ENCODE data around the gene C2orf81.
A peak's percentile ranks its signal among the peaks of the same experiment; 100 is the strongest.
"Not testable (repeated sequence)": the region's sequence is repeated elsewhere in the genome, so short reads cannot be mapped to it uniquely, and the experiment has no call there.

Gene C2orf81

GRCh38 chr2:74421221-74421870 is at the start of gene C2orf81, which contains the start of gene WDR54:
C2orf81 (minus strand) TSS chr2:74421619; CDS start chr2:74421560, 59 bp downstream.
WDR54 (plus strand) TSS chr2:74421730; CDS start chr2:74422154, 424 bp downstream.
- Histone ChIP-seq H3K4me2 (ENCODE audit: low read length) (peak within 1 kb of the TSS; percentile 90), H3K4me1 (no peaks in the 10 kb centered on the region), H3K79me2 (no peaks in the 10 kb centered on the region), H3K9ac (no peak within 1 kb of the TSS), H3K27ac (peak within 1 kb of the TSS; percentile 59), H2AFZ (peak within 1 kb of the TSS; percentile 74), H3K27me3 (ENCODE audit: control insufficient read depth, insufficient read depth, low read length) (no peaks in the 10 kb centered on the region), H3K4me3 (ENCODE audit: low read depth, low read length) (peak within 1 kb of the TSS; percentile 77), H3K9me3 (ENCODE audit: control insufficient read depth, low read length) (no peaks in the 10 kb centered on the region), H3K36me3 (ENCODE audit: control insufficient read depth, insufficient read depth, low read length) (no peaks in the 10 kb centered on the region)
- TF ChIP-seq, protein P1, sequence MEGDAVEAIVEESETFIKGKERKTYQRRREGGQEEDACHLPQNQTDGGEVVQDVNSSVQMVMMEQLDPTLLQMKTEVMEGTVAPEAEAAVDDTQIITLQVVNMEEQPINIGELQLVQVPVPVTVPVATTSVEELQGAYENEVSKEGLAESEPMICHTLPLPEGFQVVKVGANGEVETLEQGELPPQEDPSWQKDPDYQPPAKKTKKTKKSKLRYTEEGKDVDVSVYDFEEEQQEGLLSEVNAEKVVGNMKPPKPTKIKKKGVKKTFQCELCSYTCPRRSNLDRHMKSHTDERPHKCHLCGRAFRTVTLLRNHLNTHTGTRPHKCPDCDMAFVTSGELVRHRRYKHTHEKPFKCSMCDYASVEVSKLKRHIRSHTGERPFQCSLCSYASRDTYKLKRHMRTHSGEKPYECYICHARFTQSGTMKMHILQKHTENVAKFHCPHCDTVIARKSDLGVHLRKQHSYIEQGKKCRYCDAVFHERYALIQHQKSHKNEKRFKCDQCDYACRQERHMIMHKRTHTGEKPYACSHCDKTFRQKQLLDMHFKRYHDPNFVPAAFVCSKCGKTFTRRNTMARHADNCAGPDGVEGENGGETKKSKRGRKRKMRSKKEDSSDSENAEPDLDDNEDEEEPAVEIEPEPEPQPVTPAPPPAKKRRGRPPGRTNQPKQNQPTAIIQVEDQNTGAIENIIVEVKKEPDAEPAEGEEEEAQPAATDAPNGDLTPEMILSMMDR (IDR thresholded peaks at IDR 0.05), result no peak

- H3K27ac ChIP-seq; H3K9ac ChIP-seq; H3K4me3 ChIP-seq (ENCODE audit: low read depth, low read length); H3K4me2 ChIP-seq (ENCODE audit: low read length); H3K9me3 ChIP-seq (ENCODE audit: control insufficient read depth, low read length); H3K79me2 ChIP-seq; H3K27me3 ChIP-seq (ENCODE audit: control insufficient read depth, insufficient read depth, low read length); H3K4me1 ChIP-seq; H3K36me3 ChIP-seq (ENCODE audit: control insufficient read depth, insufficient read depth, low read length); H2AFZ ChIP-seq: not testable (repeated sequence)
Measured at GRCh38 chr2:74470742-74471141, 49.3 kb upstream of the C2orf81 start.

DNA sequence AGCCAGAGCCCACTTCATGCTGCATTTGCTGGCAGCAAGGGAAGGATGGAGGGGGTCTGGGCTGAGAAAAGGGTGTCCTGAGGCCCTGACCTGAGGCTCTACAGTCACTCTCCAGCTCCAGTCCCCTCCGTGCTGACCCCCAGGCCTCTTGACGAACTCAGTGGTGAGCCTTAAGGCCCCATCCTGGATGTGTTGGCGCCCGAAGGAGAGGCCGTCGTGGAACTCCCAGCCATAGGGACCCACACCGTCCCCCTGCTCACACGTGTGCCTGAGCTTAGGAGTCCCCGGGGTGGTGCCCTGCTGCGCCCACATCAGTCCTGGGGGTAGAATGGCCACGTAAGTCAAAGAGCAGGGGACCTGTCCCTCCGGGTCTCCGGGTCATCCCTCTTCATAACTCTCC is 43.0 kb upstream of the C2orf81 start:
- Histone ChIP-seq H3K27ac (peak overlapping the region; percentile 86), H3K9ac (peak overlapping the region; percentile 42), H3K4me1 (peaks cover 9% of the 10 kb centered on the region), H3K36me3 (ENCODE audit: control insufficient read depth, insufficient read depth, low read length) (no peaks in the 10 kb centered on the region), H3K27me3 (ENCODE audit: control insufficient read depth, insufficient read depth, low read length) (no peaks in the 10 kb centered on the region), H3K79me2 (peaks cover 11% of the 10 kb centered on the region), H3K4me3 (ENCODE audit: low read depth, low read length) (peak overlapping the region; percentile 78), H3K9me3 (ENCODE audit: control insufficient read depth, low read length) (no peaks in the 10 kb centered on the region), H3K4me2 (ENCODE audit: low read length) (peak overlapping the region; percentile 86), H2AFZ (peak overlapping the region; percentile 91)
- TF ChIP-seq, protein P1 (IDR thresholded peaks at IDR 0.05), result no peak

DNA sequence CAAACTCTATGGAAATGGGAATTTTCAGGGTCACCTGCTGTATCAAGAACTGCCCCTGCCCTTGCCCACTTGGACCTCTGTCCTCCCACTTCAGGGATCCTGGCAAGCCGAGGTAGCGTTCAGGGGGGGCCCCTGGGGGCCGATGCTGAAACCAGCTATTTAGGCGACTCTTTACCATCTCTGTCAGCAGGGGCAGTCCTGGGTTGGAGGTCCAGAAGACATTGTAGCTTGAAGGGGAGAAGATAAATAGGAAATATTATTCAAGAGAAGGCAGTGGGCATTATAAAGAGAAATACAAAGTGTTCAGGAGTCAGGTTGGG is 41.3 kb upstream of the C2orf81 start:
- H3K79me2 ChIP-seq, result peaks cover 11% of the 10 kb centered on the region
- H3K27me3 ChIP-seq (ENCODE audit: control insufficient read depth, insufficient read depth, low read length), result no peaks in the 10 kb centered on the region
- H3K36me3 ChIP-seq (ENCODE audit: control insufficient read depth, insufficient read depth, low read length), result no peaks in the 10 kb centered on the region
- no peak overlapping the region for H3K4me2 ChIP-seq (ENCODE audit: low read length)
- H3K4me3 ChIP-seq (ENCODE audit: low read depth, low read length), result no peak overlapping the region
- H3K27ac ChIP-seq, result no peak overlapping the region
- TF ChIP-seq, protein P1 (IDR thresholded peaks at IDR 0.05), result no peak
- H3K4me1 ChIP-seq, result peaks cover 9% of the 10 kb centered on the region
- H2AFZ ChIP-seq, result no peak overlapping the region
- H3K9ac ChIP-seq, result no peak overlapping the region
- H3K9me3 ChIP-seq (ENCODE audit: control insufficient read depth, low read length), result no peaks in the 10 kb centered on the region

- Histone ChIP-seq H3K36me3 (ENCODE audit: control insufficient read depth, insufficient read depth, low read length) (no peaks in the 10 kb centered on the region), H2AFZ (no peak overlapping the region), H3K4me3 (ENCODE audit: low read depth, low read length) (no peak overlapping the region), H3K4me1 (peaks cover 9% of the 10 kb centered on the region), H3K9me3 (ENCODE audit: control insufficient read depth, low read length) (no peaks in the 10 kb centered on the region), H3K9ac (no peak overlapping the region), H3K4me2 (ENCODE audit: low read length) (no peak overlapping the region), H3K27me3 (ENCODE audit: control insufficient read depth, insufficient read depth, low read length) (no peaks in the 10 kb centered on the region), H3K79me2 (peaks cover 11% of the 10 kb centered on the region), H3K27ac (no peak overlapping the region)
- TF ChIP-seq, protein P1 (IDR thresholded peaks at IDR 0.05), result no peak
Measured at GRCh38 chr2:74462054-74462785, 40.8 kb upstream of the C2orf81 start.

All from parathyroid adenoma (tissue), 2 donors.